COLO668 (cell line): ENCODE measurements around the gene RPL27.
A peak's percentile ranks its signal among the peaks of the same experiment; 100 is the strongest.
"Not testable (repeated sequence)": the region's sequence is repeated elsewhere in the genome, so short reads cannot be mapped to it uniquely, and the experiment has no call there.

ENCODE experiments used
- DNase-seq: peaks from one replicate; lab custom pipeline; 2025; ENCODE audit not compliant: unreplicated experiment; lab: John Stamatoyannopoulos, UW

RPL27 gene

DNA sequence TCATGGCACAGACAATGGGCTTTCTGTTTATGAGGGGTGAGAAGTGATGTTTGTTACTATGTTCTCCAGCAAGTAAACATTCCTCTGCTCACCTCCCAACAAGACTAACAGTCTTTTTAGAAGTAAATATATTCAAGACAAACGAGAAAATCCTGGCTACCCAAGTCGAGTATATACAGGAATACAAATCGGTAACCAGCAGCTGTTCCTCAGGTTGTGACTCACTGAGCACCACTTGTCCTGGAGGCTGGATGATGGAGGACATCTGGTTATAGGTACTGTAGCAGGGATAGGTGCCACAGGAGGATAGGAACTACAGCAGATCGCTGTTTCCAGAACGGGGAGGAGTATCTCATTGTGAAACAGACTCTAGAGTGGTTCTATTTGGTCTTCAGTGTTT lies 5.3 kb upstream of the RPL27 start:
- DNase-seq: no peak

DNA sequence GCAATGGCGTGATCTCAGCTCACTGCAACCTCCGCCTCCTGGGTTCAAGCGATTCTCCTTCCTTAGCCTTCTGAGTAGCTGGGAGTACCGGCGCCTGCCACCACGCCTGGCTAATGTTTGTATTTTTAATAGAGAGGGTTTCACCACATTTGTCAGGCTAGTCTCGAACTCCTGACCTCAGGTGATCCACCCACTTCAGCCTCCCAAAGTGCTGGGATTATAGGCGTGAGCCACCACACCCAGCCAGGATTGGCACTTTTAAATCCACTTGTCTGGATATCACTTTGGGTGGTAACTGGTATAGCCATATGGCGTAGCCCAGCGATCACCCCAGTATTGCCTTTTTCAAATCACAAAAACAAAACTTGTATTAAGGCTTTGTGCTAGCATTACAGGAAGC lies 4.3 kb upstream of the RPL27 start:
- not testable (repeated sequence) for DNase-seq

DNA sequence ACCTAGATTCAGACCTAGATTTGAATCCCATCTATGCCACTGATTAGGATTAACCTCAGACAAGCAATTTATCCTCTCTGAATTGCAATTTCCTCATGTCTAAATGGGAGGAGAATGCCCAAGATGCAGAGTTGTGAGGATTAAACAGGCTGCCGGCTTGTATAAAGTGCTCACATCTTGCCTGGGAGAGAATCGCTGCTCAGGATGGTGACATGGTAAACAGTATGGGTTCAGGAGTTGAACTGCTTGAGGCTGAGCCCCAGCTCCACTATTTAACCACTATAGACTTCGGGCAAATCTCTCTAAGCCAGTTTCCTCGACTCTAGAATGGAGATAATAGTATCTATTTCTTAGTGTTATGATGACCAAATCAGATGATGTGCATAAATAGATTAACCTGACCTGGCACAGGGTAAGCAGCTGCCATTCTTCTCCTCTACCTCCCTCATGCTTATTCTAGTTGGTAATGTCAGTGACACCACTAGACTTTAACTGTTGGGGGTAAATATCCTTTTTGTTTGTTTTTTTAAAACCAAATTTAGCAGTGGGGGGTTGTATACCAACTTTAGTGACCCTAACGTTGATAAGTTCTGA lies 732 bp upstream of the RPL27 start:
- DNase-seq: no peak

DNA sequence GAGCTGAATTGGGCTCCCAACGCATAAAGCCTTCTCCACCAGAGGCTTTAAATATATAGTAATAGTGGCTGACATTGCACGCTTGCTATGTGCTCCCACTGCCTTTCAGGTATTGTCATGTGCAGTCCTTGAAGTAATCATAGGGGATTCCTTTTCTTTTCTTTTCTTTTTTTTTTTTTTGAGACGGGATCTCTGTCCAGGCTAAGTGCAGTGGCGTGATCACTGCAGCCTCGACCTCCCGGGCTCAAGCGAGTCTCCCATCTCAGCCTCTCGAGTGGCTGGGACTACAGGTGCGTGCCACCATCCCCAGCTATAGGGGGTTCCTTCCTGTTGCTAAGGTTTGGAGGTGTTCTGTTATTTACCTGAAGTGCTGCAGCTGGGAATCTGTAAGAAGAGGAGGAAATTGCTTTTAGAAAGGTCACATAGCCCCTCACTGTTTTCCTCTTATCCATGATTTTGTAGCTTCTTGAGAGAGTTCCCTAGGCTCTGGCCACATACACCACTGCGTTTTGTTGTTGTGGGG lies 845 bp downstream of the RPL27 start:
- DNase-seq: no peak

DNA sequence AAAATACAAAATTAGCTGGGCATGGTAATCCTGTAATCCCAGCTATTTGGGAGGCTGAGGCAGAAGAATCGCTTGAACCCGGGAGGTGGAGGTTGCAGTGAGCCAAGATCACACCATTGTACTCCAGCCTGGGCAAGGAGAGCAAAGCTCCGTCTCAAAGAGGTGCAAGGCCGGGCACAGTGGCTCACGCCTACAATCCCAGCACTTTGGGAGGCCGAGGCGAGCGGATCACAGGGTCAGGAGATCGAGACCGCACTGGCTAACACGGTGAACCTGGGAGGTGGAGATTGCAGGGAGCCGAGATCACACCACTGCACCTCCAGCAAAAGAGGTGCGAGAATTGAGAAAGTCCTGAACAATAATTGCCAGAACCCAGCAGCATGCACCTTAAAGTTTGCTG lies 2.7 kb downstream of the RPL27 start:
- DNase-seq: not testable (repeated sequence)

DNA sequence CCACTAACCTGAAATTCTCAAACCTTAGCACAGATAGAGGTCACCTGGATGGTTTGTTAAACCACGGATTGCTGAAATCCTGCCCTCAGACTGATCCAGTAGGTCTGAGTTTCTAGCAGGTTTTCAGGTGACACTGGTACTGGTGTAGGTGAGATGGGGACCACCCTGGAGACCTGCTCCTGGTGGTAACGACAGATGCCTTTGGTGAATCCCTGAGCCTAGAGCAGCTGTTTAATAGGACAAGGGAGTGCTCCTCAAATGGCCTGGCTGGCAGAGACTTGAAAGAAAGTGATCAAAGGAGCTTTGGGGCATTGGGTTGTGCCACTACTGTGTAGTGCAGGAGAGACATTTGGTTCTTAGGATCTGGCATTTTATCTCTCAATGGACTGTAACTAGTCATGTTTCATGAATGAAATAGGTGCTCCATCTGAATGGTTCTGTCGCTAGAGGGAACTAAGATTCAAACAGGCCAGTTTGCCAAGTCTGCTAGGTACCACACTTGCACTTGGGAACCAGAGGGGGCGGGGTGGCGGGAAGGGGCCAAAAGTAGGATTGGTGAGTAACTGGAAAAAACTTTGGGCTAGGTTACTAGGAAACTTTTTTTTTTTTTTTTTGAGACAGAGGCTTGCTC lies 5.4 kb downstream of the RPL27 start:
- no peak for DNase-seq

DNA sequence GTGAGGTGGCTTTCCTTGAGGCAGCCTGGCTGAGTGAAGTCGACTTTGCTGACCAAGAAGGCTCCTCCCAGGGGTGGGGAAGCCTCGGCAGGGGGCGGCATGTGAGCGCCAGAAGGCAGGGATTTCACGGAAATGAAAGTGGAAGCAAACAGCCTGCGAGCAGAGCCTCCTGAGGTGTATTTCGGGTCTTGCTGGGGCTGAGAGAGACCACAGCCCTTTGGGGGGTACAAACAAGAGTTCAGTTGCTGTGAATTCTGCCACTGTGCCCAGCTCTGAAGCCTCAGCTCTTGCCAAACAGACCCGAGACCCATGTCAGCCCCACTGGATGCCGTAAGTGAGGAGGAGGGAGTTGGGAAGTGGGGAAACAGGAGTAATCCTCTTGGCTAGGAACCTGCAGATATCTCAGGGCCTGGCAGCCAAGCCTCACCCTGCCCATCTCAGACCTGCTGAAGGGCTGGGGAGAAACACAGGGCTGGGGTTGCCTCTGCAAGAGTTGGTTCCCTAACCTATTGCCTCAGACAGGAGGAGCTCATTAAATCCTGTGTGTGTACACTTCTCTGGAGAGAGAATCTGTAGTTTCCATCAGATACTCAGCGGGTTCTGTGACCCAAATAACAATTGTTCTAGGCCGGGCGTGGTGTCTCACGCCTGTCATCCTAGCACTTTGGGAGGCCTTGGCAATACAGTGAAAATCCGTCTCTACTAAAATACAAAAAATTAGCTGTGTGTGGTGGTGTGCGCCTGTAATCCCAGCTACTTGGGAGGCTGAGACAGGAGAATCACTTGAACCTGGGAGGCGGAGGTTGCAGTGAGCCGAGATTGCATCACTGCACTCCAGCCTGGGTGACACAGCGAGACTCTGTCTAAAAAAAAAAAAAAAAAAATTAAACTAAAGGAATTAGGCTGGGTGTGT lies 8.7 kb downstream of the RPL27 start, which contains the start of gene IFI35:
Gene IFI35 (plus strand): TSS at position 146 of the 913 bp plus-strand sequence. CDS start 164 bp downstream, at position 310.
- DNase-seq: peak; percentile 51

DNA sequence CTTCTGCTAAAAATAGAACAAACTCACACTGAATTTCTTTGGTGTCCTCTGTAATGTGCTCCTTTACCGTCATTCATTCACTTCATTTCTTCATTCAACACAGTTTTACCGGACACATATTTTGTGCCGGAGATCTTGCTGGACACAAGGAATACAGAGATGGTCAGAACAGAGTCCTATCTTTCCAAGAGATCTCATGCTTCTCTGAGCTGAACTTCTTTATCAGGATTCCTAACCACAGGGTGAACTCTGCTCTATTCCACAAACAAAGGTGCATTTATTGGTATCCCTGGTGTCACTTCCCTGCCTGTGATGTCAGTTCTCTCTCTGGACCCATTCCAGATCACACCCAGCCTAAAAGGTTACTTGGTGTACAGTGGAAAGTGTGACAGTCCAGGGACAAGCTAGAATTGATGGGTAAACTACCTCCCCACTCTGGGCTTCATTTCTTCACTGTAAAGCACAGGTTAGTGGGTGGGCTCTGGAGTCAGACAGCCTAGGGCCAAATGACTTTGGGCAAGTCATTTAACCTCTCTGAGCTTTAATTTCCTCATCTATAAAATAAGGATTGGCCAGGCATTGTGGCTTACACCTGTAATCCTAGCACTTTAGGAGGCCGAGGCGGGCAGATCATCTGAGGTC lies 12.6 kb downstream of the RPL27 start:
- DNase-seq: no peak

DNA sequence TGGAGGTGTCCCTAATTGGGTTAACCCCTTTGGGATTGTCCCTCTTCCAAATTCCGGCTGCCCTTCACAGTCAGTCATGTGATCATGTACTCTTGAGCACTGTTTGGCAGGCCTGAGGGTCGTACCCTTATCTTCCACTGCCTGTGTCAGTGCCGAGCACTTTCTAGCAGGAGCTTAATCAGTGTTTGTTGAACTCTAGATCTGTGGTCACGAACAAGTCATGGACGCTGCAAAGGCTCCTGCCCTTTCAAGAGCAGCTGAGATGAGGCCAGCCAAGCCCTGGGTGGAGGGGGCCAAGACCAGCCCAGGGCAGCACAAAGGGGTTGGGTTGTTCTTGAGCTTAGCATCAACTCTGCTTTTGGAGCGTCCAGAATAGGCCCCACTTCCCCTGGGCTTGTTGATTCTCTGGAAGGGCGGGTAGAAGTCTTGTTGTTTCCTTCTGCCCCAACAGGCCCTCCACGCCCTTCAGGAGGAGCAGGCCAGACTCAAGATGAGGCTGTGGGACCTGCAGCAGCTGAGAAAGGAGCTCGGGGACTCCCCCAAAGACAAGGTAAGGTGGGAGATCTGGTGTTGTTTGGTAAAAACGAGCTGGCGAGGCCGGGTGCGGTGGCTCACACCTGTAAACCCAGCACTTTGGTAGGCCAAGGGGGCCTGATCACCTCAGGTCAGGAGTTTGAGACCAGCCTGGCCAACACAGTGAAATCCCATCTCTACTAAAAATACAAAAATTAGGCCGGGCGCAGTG lies 13.7 kb downstream of the RPL27 start:
- DNase-seq: no peak

DNA sequence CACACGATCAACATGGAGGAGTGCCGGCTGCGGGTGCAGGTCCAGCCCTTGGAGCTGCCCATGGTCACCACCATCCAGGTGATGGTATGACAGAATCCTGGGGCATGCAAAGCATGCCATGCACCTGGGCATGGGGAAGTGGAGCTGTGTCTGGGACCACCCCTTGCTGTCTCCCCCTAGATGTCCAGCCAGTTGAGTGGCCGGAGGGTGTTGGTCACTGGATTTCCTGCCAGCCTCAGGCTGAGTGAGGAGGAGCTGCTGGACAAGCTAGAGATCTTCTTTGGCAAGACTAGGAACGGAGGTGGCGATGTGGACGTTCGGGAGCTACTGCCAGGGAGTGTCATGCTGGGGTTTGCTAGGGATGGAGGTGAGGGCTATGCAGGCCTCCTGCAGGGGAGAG lies 15.1 kb downstream of the RPL27 start:
- DNase-seq: no peak

DNA sequence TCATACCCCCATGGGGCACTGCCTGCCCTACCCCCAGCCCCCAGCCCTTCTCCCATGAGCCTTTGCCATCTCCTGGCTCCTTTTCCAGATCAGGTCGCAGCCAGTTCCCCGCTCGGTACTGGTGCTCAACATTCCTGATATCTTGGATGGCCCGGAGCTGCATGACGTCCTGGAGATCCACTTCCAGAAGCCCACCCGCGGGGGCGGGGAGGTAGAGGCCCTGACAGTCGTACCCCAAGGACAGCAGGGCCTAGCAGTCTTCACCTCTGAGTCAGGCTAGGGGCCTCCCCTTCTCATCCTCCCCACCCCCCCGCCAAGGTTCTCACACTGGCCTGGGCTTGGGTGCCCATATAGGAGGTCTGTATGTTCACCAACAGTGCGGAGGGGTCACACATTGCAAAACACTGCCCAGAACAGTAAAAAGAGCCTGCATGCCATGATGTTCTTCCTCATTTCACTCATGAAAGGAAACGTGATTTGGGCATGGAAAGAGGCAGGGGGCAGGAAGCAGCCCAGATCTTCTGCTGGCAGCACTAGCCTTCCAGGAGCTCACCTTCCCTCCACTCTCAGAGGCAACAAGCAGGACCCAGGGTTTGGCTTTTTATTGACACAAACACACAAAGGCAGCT lies 15.9 kb downstream of the RPL27 start:
- no peak for DNase-seq

DNA sequence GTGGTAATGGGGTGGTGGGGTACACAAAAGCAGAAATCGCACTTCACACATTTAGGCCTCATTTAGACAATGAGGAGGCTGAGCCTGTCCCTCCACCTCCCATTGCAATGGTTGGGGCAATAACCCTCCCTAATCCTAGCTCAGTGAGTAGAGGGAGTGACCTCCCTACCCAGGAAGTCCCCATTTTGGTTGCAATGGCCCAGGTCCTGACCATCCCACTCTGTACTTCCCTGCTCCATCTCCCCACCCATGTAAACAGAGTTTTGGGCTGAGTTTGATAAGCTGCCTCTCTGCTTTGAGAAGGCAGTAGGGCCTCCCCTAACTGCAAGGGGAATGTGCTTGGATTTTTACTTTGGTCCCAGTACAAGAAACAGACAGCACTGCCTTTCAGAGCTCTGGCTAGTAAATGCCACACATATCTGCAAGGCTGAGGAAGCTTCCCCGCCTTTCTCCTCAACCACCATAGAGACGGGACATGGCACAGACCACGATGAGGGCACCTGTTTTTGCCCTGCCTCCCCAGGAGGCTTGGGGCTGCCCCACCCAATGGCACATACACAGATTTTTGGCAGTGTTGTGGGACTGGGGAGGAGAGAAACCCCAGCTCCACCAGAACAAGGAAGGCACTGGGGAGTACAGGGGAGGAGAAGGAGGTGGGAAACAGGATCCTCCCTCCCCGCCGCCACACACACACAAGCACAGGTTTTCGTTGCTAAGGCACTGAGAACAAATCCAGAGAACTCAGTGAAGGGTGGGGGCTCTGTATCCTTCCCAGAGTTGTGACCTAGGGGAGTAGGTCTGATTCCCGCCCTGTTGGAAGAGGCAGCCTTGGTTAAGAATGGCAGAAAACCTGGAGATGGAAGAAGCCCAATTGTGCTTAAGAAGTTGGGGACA lies 16.7 kb downstream of the RPL27 start:
- no peak for DNase-seq

DNA sequence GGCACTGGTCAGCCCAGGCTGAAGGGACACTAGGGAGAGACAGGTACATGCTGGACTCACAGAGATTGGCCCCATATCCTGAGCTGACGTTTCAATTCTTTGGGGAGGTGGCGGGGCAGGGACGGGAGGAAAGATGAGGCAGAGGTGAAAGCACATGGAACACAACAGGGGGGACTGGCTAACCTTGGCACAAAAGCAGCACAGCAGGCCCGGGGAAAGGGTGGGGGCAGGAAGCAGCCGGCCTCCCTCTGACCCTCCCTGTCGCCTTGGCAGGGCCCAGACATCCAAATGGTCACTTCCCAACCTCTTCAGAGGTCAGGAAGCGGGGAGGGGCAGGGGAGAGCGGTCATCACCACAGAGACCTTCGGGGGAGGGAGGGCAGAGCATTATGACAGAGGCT lies 17.4 kb downstream of the RPL27 start:
- DNase-seq: no peak

DNA sequence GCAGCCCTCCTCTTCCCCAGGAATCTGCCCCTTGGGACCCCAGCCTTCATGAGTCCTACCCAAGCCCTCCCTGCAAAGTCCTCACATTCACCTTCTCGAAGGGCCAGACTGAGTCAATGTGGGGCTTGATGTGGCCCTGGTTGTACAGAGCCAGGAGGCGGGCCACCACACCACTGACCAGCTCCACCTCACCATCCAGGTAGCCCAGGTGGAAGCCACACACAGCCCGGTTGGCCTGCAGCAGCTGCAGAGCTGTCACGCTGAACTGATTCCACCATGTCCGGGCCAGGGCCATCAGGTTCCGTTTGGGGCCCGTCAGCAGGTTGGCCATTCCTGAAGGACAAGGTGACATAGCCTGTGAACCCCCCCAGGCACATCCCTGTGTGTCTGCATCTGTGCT lies 18.0 kb downstream of the RPL27 start:
- DNase-seq: no peak

DNA sequence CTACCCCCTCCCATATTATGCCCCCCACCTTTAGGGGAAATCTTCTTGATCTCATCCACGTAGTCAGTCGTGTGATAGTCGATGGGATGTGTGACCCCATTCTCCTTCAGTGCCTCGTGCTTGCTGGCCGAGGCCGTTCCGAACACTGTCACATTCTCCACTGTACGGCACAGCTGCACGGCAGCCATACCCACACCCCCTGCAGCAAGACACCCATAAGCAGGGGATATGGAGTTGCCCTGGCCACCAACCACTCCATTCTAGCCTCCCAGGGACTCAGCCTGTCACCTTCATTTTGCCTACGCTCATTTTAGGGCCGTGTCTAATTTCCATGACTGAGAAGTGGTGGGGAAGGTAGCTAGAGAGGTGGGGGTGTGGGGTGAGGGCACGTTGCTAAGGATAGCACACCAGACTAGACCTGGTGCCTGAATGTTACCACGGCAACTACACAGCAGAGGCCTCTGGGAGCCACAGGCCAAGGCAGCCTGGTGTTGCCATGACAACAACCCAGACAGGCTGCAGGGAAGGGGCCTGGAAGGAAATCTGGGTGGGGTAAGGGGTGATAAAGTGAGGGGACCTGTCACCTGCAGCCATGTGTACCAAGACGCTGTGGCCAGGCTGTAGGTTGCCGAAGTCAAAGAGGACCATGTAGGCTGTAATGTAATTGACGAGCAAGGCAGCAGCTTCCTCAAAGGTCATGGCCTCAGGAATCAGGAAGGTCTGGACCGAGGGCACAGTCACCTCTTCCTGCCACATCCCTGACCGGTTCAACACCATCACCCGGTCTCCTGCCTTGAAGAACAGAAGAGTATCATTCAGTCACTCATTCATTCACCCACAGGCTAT lies 20.0 kb downstream of the RPL27 start:
- DNase-seq: peak; percentile 16

DNA sequence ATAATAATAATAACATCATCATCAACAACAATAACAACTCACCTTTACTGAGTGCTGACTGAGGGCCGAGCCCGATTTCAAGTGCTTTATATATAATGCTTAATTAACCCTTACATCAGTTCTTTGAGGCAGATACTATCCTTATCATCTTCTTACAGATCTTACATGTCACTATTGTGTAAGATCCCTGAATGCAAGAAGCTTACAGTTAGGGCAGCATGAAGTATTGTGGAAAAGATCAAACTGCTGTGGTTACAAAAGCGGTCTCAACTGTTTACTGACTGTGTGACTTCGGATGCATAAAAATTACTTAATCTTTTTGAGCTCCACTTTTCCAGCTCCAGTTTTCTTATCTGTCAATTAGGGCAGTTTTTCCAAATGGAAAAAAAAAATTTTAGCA lies 20.7 kb downstream of the RPL27 start:
- no peak for DNase-seq

DNA sequence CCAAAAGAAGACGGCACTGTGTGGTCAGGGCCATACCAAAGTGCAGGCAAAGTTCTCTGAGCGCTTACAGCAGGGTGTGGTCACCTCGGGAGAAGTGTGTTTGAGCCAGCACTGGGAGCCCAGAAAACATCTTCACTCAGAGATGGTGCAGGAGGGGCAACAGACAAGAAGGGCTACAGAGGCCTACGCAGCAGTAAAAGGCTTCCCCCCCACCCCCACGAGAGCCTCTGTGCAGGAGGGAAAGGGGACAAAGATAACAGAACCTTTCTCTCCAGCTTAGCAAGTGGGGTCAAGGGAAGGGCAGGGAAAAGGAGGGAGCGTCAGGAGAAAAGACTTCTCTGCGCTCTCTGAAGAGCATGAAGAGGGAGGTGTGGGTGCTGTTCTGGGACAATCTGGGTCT lies 21.2 kb downstream of the RPL27 start:
- DNase-seq: no peak

DNA sequence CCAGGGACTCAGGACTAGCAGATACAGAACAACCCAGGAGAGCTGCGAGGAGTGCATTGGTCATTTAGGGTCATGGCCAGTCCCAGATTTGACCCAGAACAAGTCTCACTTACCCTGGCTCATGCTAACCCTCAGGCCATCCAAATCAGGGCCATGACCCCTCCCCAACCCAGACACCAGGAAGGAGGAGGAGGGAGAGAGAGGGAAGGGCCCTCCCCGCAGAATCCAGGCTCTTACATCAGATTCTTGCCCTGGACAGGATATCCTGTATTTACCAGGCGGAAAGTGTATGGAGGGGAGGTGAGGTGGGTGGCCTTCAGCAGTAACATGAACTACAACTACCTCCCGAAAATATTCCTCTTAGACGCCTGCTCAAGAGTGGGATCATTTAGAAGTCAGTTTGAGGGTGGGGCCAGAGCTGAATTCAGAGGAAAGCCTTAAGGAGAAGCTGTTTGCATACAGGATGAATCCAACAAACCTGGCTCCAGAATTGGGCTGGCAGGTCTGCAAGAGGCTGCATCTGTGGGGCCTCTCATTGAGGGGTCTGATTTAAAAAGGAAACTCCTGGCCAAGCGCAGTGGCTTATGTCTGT lies 21.9 kb downstream of the RPL27 start:
- no peak for DNase-seq
